Left lung (tissue), 10 donors: Measurements from ENCODE around the gene EXOC2. TPM values are rescaled to one million over a fixed set of nuclear protein-coding genes. Genes with fewer than 3 reads are reported as not detected.
"Not testable (repeated sequence)": the region's sequence is repeated elsewhere in the genome, so short reads cannot be mapped to it uniquely, and the experiment has no call there.

Source experiments
- ATAC-seq: fragments of 200-7000 bp; cut with Tn5 transposase; one replicate; pipeline ENCODE4 v1.9.1; 2020; ENCODE audit warnings: moderate library complexity
- DNase-seq, 4 donors: peaks; one replicate each; pipeline ENCODE4 v3.0.0-alpha.2; 2013 to 2020
- H3K27ac ChIP-seq, 2 donors: fragments of 200-600 bp; sonication (generic) in 1 of 2; one replicate each; pipeline versions ENCODE4 v1.5.0 to v1.8.0; 2020 to 2021
- H3K27me3 ChIP-seq, 2 donors: fragments of 200-600 bp; sonication (generic) in 1 of 2; one replicate each; pipeline versions ENCODE4 v1.5.0 to v1.8.0; 2020 to 2021
- H3K36me3 ChIP-seq, 2 donors: fragments of 200-600 bp; sonication (generic) in 1 of 2; one replicate each; pipeline versions ENCODE4 v1.5.0 to v1.8.0; 2020 to 2021
- H3K4me1 ChIP-seq, 2 donors: fragments of 200-600 bp; one replicate each; pipeline ENCODE4 v1.8.0; 2021
- H3K4me3 ChIP-seq, 2 donors: fragments of 200-600 bp; sonication (generic) in 1 of 2; one replicate each; pipeline versions ENCODE4 v1.5.0 to v1.8.0; 2020 to 2021; ENCODE audit warnings: mild to moderate bottlenecking in 1 of 2
- H3K9me3 ChIP-seq, 2 donors: fragments of 200-600 bp; sonication (generic) in 1 of 2; one replicate each; pipeline versions ENCODE4 v1.5.0 to v1.8.0; 2020 to 2021
- CTCF ChIP-seq, 2 donors: fragments of 200-600 bp; sonication (generic) in 1 of 2; IDR thresholded peaks; one replicate each; pipeline versions ENCODE4 v1.5.0 to v1.8.0; 2021; ENCODE audit warnings: antibody characterized with exemption in 2 of 2
- intact Hi-C, 2 donors: fragments of 100-400 bp; cut with DNase I; formaldehyde crosslinking; loops; one replicate each; pipeline versions ENCODE4 v1.11.2 to v1.14.2; 2022
- polyA plus RNA-seq, 6 donors: library from polyadenylated mRNA; unstranded; fragments of 120-200 nt; gene quantifications; one replicate each; pipeline ENCODE4 v1.2.1, GENCODE V29; 2013; ENCODE audit not compliant: insufficient read length in 6 of 6
- total RNA-seq, 2 donors: library from RNA; stranded (reverse); fragmentation: NEBNext Ultra II Directional; extraction: Animal tissue kit (Norgen Biotek cat#: 25700); gene quantifications; one replicate each; pipeline ENCODE4 v1.2.1, GENCODE V29; 2021
- donor health status: DM: no; HTN: yes; CAD: no.
- donor health status: DM: no; HTN: no; CAD: no.

The EXOC2 gene
- total and polyA plus RNA-seq, 8 donors, result 19.8 to 30.4 (median 28.4) TPM

DNA sequence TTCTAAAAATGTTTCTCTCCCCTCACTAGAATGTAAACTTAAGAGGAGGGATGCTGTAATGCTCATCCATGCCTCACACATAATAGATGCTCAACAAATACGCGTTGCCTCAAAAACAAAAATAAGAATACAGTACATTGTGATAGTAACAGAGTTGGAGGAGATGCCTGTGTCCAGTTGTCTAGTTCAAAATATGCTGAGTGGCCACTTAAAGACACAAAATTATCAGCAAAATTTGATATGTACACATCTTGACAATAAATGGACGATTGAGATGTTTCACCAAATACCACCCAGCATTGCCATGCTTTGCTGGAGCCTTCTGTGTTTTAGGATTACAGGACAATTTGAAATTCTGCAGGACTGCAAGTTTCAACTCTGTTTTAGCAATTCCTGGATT lies 7.6 kb upstream of the EXOC2 start:
- intact Hi-C loops, result no loop called here
- Histone ChIP-seq H3K4me3 (no peak overlapping the region), H3K27me3 (peaks cover 0 to 12% of the 10 kb centered on the region in 2 donors), H3K9me3 (no peaks in the 10 kb centered on the region), H3K36me3 (no peaks in the 10 kb centered on the region), H3K27ac (no peak overlapping the region), H3K4me1 (no peaks in the 10 kb centered on the region)
- TF ChIP-seq CTCF (IDR thresholded peaks at IDR 0.05), result no peak
- ATAC-seq (no peak), DNase-seq (no peak)

GRCh38 chr6:699319-699718 lies 6.4 kb upstream of the EXOC2 start:
- intact Hi-C loops, result no loop called here
- no peak for DNase-seq
- no peak for ATAC-seq
- H3K4me1 ChIP-seq, result no peaks in the 10 kb centered on the region
- H3K27me3 ChIP-seq, result peaks cover 0 to 12% of the 10 kb centered on the region in 2 donors
- no peaks in the 10 kb centered on the region for H3K9me3 ChIP-seq
- H3K27ac ChIP-seq, result no peak overlapping the region
- no peaks in the 10 kb centered on the region for H3K36me3 ChIP-seq
- H3K4me3 ChIP-seq, result no peak overlapping the region
- TF ChIP-seq CTCF (IDR thresholded peaks at IDR 0.05), result no peak

- H3K9me3 ChIP-seq, intact Hi-C loops, H3K27me3 ChIP-seq, H3K36me3 ChIP-seq, DNase-seq, H3K4me3 ChIP-seq, ATAC-seq, H3K27ac ChIP-seq: not testable (repeated sequence)
- peaks cover 8 to 23% of the 10 kb centered on the region in 2 donors for H3K4me1 ChIP-seq
Measured at GRCh38 chr6:694431-695126, 1.6 kb upstream of the EXOC2 start.

DNA sequence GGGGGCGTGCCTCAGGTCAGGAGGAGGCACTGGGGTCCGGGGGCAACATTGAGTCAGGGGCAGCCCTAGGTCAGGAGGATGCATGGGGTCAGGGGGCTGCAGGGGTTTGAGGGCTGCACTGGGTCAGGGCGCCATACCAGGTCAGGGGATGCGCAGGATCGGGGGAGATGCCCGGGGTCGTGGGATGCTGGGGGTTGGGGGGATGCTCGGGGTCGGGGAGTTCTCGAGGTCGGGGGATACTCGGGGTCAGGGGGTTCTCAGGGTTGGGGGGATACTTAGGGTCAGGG lies 727 bp upstream of the EXOC2 start:
- intact Hi-C loops, result no loop called here
- H3K4me3 ChIP-seq, result peak overlapping the region; percentile 87 to 99
- no peak for TF ChIP-seq CTCF (IDR thresholded peaks at IDR 0.05)

DNA sequence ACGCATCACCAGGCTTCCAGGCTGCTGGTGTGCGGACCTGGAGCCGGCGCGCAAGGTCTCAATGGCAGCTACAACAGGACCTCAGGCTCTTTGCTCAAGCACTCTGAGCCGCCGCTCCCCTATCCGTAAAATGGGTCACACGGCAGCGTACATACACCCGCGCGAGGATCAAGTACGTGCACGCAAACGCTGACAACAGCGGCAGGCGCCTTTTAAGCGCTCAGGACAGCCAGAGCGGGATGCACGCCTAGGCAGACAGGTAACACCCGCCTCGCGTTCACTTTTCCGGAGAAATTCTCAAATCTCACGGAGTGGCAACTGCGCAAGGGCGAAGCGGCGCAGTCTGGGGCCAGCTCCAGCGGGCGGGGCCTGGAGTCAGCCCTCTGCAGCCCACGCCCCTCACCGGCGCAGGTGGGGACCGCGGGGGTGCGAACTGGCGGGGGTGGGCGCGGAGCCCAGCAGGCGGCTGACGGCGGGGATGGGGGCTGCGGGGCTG lies 535 bp downstream of the EXOC2 start:
- TF ChIP-seq CTCF (IDR thresholded peaks at IDR 0.05), result no peak
- intact Hi-C loops, result no loop called here
- no peaks in the 10 kb centered on the region for H3K27me3 ChIP-seq
- H3K27ac ChIP-seq, result peak overlapping the region; percentile 84 to 85
- peak in 3 of 4 donors; percentile 35 to 86 (median 44) for DNase-seq
- no peaks in the 10 kb centered on the region for H3K9me3 ChIP-seq
- H3K4me1 ChIP-seq, result peaks cover 8 to 23% of the 10 kb centered on the region in 2 donors
- peaks cover 0 to 8% of the 10 kb centered on the region in 2 donors for H3K36me3 ChIP-seq
- peak overlapping the region; percentile 87 to 99 for H3K4me3 ChIP-seq
- peak; percentile 88 for ATAC-seq

More for the DNA sequence above, 727 bp upstream of the EXOC2 start:
- ATAC-seq, result no peak
- Histone ChIP-seq H3K36me3 (no peaks in the 10 kb centered on the region), H3K27me3 (no peaks in the 10 kb centered on the region), H3K9me3 (no peaks in the 10 kb centered on the region), H3K27ac (no peak overlapping the region), H3K4me1 (peaks cover 8 to 23% of the 10 kb centered on the region in 2 donors)
- peak in 1 of 4 donors; percentile 65 for DNase-seq

GRCh38 chr6:689223-689622 lies 3.7 kb downstream of the EXOC2 start:
- peaks cover 0 to 8% of the 10 kb centered on the region in 2 donors for H3K36me3 ChIP-seq
- intact Hi-C loops, result no loop called here

More at GRCh38 chr6:689223-689622, 3.7 kb downstream of the EXOC2 start:
- H3K27ac ChIP-seq, result no peak overlapping the region
- H3K9me3 ChIP-seq, result no peaks in the 10 kb centered on the region
- no peak for DNase-seq
- no peak for TF ChIP-seq CTCF (IDR thresholded peaks at IDR 0.05)
- H3K27me3 ChIP-seq, result no peaks in the 10 kb centered on the region
- H3K4me1 ChIP-seq, result peaks cover 12 to 34% of the 10 kb centered on the region in 2 donors
- ATAC-seq, result no peak
- H3K4me3 ChIP-seq, result no peak overlapping the region
